Loucy (cell line): ENCODE measurements around the gene TREM2.

Source experiments
- EZH2phosphoT487 ChIP-seq: fragments of 200-600 bp; IDR thresholded peaks from 2 replicates; pipeline ENCODE4 v1.6.1; 2018; ENCODE audit warnings: antibody characterized with exemption, mild to moderate bottlenecking, moderate library complexity, borderline replicate concordance
- TF ChIP-seq, protein P1 (sequence below): fragments of 200-600 bp; sonication (generic); conservative IDR thresholded peaks from 2 replicates; pipeline ENCODE4 v1.5.1; 2014; ENCODE audit warnings: mild to moderate bottlenecking, antibody characterized with exemption, low read length

- TF ChIP-seq, protein P1, sequence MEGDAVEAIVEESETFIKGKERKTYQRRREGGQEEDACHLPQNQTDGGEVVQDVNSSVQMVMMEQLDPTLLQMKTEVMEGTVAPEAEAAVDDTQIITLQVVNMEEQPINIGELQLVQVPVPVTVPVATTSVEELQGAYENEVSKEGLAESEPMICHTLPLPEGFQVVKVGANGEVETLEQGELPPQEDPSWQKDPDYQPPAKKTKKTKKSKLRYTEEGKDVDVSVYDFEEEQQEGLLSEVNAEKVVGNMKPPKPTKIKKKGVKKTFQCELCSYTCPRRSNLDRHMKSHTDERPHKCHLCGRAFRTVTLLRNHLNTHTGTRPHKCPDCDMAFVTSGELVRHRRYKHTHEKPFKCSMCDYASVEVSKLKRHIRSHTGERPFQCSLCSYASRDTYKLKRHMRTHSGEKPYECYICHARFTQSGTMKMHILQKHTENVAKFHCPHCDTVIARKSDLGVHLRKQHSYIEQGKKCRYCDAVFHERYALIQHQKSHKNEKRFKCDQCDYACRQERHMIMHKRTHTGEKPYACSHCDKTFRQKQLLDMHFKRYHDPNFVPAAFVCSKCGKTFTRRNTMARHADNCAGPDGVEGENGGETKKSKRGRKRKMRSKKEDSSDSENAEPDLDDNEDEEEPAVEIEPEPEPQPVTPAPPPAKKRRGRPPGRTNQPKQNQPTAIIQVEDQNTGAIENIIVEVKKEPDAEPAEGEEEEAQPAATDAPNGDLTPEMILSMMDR = no peak
- TF ChIP-seq EZH2phosphoT487 = no peak
These were observed 25.3 kb upstream of the TREM2 start for GRCh38 chr6:41187924-41188886.
